Measurements from ENCODE around the gene NBPF11.
"Not testable (repeated sequence)": the region's sequence is repeated elsewhere in the genome, so short reads cannot be mapped to it uniquely, and the experiment has no call there.

DNA sequence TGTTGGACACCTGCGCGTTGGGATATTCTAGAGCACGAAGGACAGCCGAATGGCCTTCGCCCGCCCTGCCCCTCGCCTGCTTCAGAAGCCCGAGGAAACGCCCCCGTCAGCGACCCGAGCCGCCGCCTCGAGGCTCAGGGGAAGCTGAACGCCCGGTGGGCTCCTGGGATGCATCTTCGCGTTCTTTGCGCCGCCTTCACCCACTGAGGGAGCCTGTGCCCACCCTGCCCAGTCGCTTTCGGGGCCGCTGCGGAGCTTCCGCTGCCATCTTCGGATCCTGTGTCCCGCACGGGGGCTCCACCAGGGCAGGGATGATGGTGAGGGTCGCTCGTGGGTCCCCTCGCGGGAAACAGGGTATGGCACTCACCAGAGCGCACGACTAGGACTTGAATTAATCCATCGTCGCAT is 91.8 kb downstream of the NBPF11 start:
- TF ChIP-seq, protein P1, sequence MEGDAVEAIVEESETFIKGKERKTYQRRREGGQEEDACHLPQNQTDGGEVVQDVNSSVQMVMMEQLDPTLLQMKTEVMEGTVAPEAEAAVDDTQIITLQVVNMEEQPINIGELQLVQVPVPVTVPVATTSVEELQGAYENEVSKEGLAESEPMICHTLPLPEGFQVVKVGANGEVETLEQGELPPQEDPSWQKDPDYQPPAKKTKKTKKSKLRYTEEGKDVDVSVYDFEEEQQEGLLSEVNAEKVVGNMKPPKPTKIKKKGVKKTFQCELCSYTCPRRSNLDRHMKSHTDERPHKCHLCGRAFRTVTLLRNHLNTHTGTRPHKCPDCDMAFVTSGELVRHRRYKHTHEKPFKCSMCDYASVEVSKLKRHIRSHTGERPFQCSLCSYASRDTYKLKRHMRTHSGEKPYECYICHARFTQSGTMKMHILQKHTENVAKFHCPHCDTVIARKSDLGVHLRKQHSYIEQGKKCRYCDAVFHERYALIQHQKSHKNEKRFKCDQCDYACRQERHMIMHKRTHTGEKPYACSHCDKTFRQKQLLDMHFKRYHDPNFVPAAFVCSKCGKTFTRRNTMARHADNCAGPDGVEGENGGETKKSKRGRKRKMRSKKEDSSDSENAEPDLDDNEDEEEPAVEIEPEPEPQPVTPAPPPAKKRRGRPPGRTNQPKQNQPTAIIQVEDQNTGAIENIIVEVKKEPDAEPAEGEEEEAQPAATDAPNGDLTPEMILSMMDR (conservative IDR thresholded peaks at IDR 0.05; ENCODE audit: low read depth, low read length): not testable (repeated sequence)
- not testable (repeated sequence) for TF ChIP-seq EZH2phosphoT487 (IDR thresholded peaks at IDR 0.05; ENCODE audit: borderline replicate concordance, low read length)

All from PC-3 (cell line).